ENCODE measurements around the gene TBX4. TPM values are rescaled to one million over a fixed set of nuclear protein-coding genes. Genes with fewer than 3 reads are reported as not detected.

TBX4 gene
- total and polyA plus RNA-seq, 2 of the 13 experiments (the other 11 are each of a cell fraction or from before 2014, with no cell fraction given) = 0.11 to 1.1 TPM

DNA sequence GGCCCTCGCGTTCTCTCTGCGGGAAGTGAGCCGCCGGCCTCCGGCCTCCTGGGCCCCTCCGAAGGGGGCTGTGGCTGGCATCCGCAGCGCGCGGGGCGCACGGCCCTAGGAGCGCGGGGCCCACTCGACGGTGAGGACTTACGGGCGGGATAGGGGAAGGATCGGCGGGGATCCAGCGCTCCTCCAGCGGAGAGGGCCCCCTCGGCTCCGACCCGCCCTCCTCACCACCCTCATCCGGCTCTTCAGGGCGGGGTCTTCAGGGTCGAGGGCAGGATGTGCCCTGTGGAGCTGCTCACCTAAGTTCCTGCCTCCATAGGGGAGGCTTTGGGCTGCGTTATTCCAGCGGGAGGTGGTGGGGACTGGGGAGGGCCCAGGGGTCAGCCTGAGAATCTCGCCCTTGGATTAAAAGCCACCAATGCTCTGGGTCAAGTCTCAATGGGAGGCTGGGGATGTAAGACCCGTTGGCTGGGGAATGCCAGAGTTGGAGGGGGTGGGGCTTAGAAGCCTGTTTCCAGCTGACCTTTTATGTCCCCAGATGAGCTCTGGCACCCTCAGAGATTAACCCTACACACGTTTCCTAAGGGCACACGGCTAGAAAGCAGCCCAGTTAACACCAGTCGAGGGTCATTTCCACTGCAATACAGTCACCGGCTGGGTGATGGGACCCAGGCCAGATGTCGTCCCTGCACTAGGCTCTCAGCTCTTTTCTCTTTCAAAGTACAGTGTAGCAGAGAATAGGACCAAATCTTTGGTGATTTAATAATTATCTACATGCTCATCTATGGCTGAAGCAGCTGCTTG, 39.2 kb upstream of the TBX4 start (continued):
- TF ChIP-seq ZNF292 (CRISPR knock-in tag; IDR thresholded peaks at IDR 0.05; ENCODE audit: borderline replicate concordance, low read depth) = no peak
- TF ChIP-seq ZNF790 (CRISPR knock-in tag; IDR thresholded peaks at IDR 0.05; ENCODE audit: borderline replicate concordance) = peak; percentile 77
- TF ChIP-seq, protein P1, sequence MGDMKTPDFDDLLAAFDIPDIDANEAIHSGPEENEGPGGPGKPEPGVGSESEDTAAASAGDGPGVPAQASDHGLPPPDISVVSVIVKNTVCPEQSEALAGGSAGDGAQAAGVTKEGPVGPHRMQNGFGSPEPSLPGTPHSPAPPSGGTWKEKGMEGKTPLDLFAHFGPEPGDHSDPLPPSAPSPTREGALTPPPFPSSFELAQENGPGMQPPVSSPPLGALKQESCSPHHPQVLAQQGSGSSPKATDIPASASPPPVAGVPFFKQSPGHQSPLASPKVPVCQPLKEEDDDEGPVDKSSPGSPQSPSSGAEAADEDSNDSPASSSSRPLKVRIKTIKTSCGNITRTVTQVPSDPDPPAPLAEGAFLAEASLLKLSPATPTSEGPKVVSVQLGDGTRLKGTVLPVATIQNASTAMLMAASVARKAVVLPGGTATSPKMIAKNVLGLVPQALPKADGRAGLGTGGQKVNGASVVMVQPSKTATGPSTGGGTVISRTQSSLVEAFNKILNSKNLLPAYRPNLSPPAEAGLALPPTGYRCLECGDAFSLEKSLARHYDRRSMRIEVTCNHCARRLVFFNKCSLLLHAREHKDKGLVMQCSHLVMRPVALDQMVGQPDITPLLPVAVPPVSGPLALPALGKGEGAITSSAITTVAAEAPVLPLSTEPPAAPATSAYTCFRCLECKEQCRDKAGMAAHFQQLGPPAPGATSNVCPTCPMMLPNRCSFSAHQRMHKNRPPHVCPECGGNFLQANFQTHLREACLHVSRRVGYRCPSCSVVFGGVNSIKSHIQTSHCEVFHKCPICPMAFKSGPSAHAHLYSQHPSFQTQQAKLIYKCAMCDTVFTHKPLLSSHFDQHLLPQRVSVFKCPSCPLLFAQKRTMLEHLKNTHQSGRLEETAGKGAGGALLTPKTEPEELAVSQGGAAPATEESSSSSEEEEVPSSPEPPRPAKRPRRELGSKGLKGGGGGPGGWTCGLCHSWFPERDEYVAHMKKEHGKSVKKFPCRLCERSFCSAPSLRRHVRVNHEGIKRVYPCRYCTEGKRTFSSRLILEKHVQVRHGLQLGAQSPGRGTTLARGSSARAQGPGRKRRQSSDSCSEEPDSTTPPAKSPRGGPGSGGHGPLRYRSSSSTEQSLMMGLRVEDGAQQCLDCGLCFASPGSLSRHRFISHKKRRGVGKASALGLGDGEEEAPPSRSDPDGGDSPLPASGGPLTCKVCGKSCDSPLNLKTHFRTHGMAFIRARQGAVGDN (CRISPR knock-in tag; IDR thresholded peaks at IDR 0.05) = peak; percentile 79
- no peak for TF ChIP-seq ZBTB20 (CRISPR knock-in tag; IDR thresholded peaks at IDR 0.05; ENCODE audit: borderline replicate concordance, low read depth)
- no peak for TF ChIP-seq TOE1 (CRISPR knock-in tag; IDR thresholded peaks at IDR 0.05)
- TF ChIP-seq, protein P2, sequence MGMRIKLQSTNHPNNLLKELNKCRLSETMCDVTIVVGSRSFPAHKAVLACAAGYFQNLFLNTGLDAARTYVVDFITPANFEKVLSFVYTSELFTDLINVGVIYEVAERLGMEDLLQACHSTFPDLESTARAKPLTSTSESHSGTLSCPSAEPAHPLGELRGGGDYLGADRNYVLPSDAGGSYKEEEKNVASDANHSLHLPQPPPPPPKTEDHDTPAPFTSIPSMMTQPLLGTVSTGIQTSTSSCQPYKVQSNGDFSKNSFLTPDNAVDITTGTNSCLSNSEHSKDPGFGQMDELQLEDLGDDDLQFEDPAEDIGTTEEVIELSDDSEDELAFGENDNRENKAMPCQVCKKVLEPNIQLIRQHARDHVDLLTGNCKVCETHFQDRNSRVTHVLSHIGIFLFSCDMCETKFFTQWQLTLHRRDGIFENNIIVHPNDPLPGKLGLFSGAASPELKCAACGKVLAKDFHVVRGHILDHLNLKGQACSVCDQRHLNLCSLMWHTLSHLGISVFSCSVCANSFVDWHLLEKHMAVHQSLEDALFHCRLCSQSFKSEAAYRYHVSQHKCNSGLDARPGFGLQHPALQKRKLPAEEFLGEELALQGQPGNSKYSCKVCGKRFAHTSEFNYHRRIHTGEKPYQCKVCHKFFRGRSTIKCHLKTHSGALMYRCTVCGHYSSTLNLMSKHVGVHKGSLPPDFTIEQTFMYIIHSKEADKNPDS (CRISPR knock-in tag; IDR thresholded peaks at IDR 0.05) = no peak
- TF ChIP-seq RXRA (CRISPR knock-in tag; IDR thresholded peaks at IDR 0.05) = peak; percentile 33; the same call in 1 of the 2 replicates
- peak; percentile 7; the same call in 1 of the 2 replicates for TF ChIP-seq THAP11 (CRISPR knock-in tag; IDR thresholded peaks at IDR 0.05)
- TF ChIP-seq MIXL1 (CRISPR knock-in tag; IDR thresholded peaks at IDR 0.05) = peak; percentile 13; the same call in 1 of the 2 replicates
- 0 out of 2 replicates have a peak, but pooled peaks have one; percentile 12 for TF ChIP-seq MAZ (IDR thresholded peaks at IDR 0.05; ENCODE audit: borderline replicate concordance, low read depth, low read length)
- TF ChIP-seq MAZ (CRISPR knock-in tag; IDR thresholded peaks at IDR 0.05; ENCODE audit: low read depth) = 0 out of 2 replicates have a peak, but pooled peaks have one; percentile 68
- TF ChIP-seq ZNF841 (CRISPR knock-in tag; IDR thresholded peaks at IDR 0.05; ENCODE audit: borderline replicate concordance) = no peak
- peak; percentile 50; the same call in 1 of the 2 replicates for TF ChIP-seq NFKBIZ (CRISPR knock-in tag; IDR thresholded peaks at IDR 0.05)
- no peak; the same call in 1 of the 2 replicates for TF ChIP-seq GZF1 (CRISPR knock-in tag; IDR thresholded peaks at IDR 0.05)
- TF ChIP-seq ZNF362 (CRISPR knock-in tag; IDR thresholded peaks at IDR 0.05; ENCODE audit: borderline replicate concordance) = no peak
- TF ChIP-seq KAT8 (CRISPR knock-in tag; IDR thresholded peaks at IDR 0.05) = peak; percentile 61; the same call in 1 of the 2 replicates
- TF ChIP-seq NBN (conservative IDR thresholded peaks at IDR 0.05) = no peak
- TF ChIP-seq ZFP36 (IDR thresholded peaks at IDR 0.05; ENCODE audit: borderline replicate concordance, low read depth, low read length, partially characterized antibody) = no peak
- TF ChIP-seq ZNF17 (CRISPR knock-in tag; IDR thresholded peaks at IDR 0.05) = 0 out of 2 replicates have a peak, but pooled peaks have one; percentile 11
- TF ChIP-seq, protein P3, sequence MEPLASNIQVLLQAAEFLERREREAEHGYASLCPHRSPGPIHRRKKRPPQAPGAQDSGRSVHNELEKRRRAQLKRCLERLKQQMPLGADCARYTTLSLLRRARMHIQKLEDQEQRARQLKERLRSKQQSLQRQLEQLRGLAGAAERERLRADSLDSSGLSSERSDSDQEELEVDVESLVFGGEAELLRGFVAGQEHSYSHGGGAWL (CRISPR knock-in tag; IDR thresholded peaks at IDR 0.05) = peak; percentile 52; the same call in 1 of the 2 replicates
- peak; percentile 44; the same call in 1 of the 2 replicates for TF ChIP-seq NR2C2 (CRISPR knock-in tag; IDR thresholded peaks at IDR 0.05; ENCODE audit: borderline replicate concordance)
- no peak for TF ChIP-seq ZNF180 (CRISPR knock-in tag; IDR thresholded peaks at IDR 0.05; ENCODE audit: borderline replicate concordance, low read depth)

Measured in HepG2 (cell line).